CD4-positive, alpha-beta T cell treated with Interleukin-15 for 1 hour (primary cell): ENCODE results near the gene MPZL1.
A peak's percentile ranks its signal among the peaks of the same experiment; 100 is the strongest.

Experiments
- DNase-seq: peaks from one replicate; pipeline ENCODE4 v3.0.0-alpha.2; 2020

The MPZL1 gene

DNA sequence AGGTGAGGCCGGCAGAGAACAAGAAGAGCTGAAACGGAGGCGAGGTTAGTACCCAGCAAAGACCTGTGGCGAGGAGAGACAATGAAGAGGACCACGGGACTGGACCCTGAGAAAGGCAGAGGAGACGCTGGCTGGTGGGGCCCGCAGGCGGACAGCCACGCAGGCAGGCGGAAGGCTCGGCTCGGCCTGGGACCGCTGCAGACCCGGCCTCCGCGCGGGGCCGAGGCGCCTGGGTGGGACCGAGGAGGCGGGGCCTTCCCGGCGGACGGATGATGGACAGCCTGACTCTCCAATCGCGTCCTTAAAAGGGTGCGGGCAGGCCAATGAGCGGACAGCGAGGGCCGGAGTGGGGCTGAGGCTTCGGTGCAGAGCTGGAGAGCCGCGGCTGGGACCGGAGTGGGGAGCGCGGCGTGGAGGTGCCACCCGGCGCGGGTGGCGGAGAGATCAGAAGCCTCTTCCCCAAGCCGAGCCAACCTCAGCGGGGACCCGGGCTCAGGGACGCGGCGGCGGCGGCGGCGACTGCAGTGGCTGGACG lies at the start of gene MPZL1:
Gene MPZL1, plus strand, starts transcription at position 366 of the 535 bp plus-strand sequence. CDS start 170 bp downstream, outside the sequence.
- DNase-seq = peak; percentile 91

DNA sequence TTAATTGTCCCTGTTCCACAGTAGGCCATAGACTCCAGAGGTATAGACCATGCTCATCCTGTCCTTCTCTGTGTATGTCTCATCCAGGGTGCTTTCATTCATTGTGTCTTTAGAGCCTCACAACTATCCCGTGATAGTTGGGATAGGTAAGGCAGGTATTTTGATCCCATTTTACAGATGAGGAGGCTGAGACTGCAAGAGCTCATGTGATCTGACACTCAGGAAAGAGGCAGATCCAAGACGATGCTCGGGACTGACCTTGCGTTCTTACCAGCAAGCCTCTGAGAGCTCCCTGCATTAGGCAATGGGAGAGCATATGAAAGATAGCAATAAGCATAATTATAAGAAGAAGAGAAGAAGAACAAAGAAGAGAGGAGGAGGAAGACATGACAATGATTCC lies 49.0 kb upstream of the MPZL1 start:
- no peak for DNase-seq

DNA sequence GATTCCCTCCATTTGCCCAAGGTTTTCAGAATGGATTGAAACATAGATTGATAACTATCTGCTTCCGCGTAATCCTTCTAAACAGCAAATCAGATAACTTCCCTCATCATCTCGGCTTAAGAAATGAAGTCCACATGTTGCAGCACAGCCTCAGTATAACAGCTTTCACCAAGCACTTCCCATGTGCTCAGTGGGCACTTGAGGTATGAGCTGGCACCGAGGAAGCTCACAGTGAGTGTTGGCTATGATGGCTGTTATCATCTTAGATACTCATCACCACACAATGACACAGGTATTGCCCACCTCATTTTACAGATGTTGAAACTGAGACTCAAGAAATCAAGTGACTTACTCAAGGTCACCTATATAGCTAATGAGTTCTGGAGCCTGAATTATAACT lies 48.5 kb upstream of the MPZL1 start:
- DNase-seq = no peak

DNA sequence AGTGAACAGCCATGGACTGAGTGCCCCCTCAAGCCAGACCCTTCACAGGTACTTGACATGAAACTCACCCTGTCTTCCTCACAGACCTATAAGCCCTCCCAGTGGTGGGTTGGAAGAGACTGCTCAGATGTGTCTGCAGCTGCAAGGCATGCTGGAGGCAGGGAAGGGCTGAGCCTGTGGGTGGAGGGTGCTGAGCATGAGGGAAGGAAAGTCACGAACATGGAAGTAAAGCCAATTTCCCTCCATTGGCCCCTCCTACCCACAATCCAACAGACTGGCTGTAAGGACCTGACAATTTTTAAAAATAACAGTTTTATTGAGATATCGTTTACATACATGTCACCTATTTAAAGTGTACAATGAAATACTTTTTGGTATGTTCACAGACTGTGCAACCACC lies 47.6 kb upstream of the MPZL1 start:
- DNase-seq = no peak

DNA sequence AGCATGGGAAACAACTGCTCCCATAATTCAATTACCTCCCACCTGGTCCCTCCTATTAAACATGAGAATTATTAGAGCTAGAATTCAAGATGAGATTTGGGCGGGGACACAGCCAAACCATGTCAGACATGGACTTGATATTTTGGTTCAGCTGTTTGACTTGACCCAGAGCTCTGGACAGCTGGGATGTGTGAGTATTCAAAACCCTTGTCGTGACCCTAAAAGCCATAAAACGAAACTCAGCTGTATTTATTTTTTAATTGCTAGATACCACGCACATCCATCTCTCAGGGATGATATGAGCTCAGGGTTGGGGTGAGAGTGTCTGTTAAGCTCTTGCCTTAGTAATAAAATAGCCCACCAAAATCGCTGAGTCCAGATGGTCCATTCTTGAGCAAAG lies 46.3 kb upstream of the MPZL1 start:
- DNase-seq = no peak

DNA sequence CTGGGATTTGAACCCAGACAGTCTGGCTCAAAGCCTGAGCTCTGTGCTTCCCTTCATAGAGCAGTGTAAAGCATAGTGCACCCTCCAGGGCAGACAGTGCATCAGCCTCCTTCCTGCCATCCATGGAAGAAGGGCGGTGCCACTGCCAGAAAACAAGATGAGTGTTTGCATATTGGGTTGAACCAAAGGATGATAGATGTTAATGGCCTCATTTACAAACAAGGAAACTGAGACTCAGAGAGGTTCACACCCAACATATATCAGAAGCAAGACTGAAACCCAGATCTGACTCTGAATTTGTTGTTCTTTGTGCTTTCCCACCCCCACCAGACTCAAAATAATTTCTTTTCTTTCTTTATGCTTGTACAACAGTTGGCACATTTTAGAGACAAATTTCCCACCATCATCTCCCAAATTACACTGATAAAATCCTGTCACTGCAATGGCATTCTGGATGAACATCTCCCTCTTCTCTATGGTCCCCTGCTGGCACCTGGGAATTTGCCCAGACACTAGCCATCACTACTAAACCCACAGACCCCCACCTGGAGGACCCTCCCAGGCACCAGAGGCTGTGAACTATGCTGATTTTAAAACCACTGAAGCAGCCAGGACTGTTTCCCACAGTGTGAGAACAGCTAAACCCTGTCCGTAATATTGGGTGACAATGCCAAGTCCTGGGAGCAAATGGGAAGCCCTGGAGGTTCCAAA lies 45.4 kb upstream of the MPZL1 start:
- no peak for DNase-seq

DNA sequence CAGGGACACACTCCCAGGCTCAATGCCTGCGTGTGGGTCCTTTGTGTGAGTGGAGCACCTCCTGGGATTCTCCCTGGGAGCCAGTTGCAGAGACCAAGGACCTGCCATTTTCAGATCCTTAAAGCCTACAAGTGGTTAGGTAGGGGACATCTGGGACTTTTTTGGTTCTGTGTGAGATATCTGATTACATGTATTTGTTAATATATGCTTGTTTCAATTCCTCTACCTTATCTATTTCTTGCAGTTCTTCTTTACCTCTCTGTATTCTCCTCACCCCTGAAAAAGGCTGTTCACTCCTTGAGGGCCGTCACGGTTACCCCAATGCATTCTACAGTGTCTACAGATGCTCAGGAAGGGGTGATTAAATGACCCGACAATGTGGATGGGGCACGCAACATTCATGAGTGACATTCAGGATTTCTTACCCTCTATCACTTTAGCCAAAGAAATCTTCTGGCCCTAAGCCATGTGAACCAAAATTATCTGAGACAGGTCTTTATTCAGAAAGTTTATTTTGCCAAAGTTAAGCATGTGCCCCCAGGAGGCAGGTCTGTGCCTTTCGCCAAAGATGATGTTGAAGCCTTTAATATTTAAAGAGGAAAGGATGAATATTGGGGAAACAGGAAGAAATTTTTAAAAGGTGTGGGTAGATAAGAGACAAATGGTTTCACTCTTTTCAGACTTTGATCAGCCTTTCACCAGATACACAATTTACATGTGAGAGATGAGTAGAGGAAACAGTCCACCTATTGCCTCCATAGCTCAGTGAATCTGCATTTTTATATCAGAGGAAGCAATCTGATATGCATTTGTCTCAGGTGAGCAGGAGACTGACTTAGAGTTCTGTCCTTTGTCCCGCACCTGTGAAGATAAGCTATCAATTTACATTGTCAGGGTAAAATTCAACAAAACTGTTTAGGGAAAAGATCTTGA lies 44.6 kb upstream of the MPZL1 start:
- no peak for DNase-seq

DNA sequence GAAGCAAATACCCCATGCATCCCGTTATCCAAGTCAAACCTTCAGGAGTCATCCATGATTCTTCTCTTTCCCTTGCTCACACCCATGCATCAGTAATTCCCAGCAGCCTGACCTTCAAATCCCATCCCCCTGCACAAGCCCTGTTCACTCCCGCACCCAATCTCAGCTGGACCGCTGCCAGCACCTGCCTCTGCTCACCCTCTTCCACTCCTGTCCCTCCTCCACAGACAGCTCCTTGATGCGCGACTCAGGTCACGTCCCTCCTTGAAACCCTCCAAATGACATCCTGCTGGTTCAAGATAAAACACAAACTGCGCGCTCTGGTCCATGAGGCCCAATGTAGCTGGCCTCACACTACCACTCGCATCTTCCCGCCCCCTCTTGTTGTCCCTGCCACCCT lies 43.4 kb upstream of the MPZL1 start:
- no peak for DNase-seq

DNA sequence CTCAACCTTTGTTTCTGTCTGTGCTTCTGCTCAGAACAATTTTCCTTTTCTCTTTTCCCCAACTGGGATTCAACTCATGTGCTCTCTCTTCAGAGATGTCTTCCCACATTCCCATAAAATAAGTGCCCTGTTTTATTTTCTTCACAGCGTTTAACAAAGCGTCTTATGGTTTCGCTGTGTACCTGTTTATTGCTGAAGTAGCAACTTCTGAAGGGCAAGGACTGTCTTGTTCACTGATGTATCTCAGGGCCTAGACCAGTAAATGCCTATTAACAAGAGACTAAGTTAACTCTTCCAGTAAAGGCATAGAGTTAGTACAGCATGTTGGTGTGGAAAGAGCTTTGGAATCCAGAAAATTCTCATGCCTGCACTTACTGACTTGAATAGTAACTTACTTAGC lies 42.9 kb upstream of the MPZL1 start:
- no peak for DNase-seq

DNA sequence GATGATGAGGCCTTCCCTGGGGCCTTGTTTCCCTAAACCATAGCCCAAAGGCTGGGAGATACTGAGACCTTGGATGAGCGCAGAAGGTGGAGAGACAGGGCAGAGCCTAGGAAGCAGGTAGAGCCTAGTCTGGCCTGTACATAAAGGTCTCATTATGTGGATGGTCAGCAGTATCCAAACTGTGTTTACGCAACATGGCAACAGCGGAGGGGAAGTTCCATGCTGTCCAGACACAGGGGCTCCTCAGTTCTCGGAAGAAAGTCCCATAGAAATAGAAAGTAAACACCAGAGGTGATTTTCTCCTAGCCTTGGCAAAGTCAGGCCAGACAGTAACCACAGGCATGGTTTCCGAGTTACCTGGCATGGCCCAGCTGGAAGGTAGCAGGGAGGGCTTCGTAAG lies 42.1 kb upstream of the MPZL1 start:
- no peak for DNase-seq

DNA sequence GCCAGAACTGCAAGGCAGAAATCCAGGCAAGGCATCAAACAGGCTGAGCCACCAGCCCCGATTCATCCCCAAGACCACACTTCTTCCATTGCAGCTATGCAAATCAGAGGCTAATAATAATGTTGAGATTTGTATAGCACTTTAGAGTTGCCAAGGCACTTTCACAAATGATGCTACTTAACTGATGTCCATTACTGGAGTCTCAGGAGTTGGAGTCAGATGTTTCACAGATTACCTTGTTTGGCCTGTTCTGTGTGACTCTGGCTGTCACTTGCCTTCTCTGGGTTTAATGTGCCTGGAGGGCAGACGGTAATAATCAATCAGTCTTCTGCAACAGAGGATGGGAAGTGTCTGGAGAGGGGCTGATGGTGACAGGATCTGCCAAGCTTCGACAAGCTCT lies 40.8 kb upstream of the MPZL1 start:
- DNase-seq = no peak

DNA sequence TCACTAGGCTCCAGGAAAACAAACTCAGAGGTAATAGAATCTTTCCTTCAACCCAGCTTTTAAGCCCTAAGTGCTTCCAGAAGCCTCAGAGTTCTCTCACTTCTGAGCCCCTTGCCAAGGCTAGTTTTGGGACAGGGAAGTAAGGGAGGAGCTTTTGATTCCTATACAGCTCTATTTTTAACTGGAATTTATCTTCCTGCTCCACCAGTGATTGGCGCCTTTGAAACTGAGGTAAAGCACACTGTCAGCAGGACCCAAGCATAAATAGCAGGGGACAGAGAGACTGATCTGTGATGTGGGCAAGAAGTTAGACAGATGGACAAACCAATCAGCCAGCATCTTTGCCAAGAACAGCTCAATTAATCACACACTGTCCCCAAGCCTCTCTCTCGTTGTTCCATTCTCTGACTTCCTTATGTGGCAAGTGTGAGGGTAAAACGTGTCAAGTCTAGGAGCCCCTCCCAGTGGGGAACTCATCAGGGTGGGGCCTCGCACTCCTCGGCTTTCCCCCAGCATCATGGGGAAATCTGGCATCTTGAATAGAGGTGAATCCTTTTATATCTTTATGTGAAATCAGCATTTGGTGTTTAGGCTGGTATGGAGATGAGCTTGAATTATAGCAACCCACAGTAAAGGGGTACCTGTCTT lies 40.2 kb upstream of the MPZL1 start:
- no peak for DNase-seq

DNA sequence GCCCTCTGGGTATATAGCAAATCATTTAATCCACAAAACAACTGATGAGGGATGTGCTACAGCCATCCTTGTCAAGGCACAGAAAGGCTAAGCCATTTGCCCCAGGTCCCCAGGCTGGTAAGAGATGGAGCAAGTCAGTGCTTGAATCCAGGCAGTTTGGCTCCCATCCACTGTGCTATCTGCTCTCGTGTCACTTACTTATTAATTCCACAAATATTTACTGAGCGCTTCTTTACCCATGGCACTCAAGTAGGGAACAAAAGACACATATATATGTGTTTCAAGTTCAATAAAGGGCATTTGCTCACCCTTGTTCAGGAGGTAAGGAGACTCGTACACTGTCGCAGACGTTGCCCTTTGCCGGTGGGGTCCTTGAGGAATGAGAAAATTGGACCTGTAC lies 38.6 kb upstream of the MPZL1 start:
- DNase-seq = no peak

DNA sequence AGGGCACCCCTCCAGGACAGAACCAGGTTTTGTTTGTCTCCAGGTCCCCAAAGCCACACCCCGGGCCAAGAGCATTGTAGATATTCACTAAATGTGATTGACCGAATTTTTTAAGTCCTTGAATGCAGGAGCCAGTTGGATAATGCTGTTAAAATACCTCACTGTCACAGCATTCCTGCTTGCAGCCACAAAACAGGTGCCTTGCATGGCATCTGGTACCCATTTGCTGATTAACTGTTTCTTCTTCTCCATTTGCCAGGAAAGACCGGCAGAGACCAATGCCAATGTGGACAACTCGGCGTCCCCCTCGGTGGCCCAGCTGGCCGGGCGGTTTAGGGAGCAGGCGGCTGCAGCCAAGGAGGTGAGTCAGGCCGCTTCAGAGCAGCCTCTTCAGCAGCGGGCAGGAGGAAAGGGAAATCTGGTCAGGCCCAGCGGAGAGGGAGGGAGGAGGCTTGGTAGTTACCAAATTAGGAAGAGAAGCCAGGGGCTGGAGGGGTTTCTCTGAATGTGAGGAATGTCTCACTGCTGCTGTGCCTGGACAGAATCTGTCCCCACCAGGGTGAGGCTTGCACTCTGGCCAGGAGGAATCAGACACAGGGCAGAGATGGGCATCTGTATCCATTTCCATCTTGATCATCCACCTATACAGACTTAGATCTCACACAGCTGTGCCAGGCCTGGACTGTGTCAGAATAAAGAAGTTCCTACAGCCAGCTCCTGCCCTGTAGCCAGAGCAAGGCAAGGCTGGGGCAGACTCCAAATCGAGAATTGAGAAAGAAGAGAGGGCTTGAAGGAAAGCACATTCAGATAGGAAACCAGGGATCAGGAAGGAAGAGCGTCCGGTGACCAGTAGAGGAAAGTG lies 37.9 kb upstream of the MPZL1 start:
- no peak for DNase-seq

DNA sequence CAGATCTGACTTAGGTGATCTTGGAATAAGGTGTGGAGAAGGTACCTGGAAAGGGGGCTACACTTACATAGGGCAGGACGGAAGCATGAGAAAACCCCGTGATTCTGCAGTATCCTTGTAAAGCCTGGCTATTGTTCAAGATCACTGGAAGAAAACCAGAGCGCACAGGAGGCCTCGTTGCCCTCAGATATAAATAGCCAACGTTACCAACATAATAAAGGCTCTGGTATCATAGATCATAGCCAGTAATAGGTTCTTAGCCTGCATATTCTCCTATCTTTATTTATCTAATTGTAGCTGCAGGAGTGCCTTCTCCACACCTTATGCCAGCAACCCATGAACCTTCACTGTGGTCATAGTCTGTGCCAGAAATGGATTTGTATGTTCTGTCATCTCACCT lies 35.9 kb upstream of the MPZL1 start:
- no peak for DNase-seq

DNA sequence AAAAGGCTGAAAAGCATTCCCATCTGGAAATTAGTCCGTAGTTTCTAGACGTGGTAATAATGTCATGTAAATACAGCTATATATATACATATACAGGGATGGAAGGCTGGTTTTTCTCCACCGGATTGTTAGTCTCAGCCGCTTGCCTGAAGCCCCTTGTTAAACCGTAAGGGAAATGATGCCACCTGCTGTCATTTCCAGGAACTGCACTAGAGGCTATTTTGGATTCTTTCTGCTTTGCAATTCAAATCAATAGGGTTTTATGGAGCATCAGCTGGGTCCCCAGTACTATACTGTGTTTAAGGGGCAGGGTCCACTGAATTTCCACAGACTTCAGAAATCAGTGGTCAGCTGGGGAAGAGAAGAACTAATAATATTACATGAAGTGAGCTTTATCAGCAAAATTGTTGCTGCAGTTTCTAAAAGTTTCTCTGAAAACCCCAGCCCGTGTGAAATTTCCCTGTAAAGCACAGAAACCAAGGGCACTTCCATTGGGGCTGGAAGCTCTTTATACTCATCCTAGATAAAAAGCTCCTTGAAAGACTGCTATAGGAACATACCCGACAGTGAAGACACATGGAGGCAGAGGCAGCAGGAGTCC lies 33.8 kb upstream of the MPZL1 start:
- DNase-seq = peak; percentile 71

DNA sequence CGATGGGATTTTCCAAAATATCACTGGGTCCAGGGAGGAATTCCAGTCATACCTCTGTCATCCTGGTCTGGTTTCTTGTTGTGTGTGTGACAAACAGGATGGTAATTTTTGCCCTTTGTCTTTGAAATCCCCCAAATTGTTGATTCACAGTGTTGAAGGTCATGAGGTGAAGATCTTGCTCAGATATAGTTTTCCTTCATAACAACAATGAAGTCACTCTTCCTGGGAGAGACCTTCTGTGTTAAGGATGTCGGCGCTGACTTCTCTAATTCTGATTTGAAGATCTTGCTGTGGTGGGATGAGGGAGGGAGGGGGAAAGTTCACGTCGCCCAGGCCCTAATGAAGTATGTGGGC lies 32.2 kb upstream of the MPZL1 start:
- DNase-seq = no peak

DNA sequence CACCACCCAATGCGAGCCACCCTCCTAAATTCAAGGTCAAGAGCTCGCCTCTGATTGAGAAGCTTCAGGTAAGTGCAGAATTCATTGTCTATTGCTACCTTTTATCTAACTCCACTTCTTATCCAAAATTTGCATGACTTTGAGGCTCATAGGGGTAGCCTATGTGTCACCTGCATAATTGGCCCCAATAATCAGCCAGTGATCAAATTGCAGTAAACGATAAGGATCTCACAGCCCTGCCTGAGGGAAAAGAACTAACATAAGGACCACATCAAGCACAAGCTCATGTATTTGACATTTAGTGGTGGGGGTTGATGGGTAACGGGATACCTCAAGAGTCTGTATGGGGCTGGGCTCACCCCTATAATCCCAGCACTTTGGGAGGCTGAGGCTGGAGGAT lies 31.7 kb upstream of the MPZL1 start:
- no peak for DNase-seq

DNA sequence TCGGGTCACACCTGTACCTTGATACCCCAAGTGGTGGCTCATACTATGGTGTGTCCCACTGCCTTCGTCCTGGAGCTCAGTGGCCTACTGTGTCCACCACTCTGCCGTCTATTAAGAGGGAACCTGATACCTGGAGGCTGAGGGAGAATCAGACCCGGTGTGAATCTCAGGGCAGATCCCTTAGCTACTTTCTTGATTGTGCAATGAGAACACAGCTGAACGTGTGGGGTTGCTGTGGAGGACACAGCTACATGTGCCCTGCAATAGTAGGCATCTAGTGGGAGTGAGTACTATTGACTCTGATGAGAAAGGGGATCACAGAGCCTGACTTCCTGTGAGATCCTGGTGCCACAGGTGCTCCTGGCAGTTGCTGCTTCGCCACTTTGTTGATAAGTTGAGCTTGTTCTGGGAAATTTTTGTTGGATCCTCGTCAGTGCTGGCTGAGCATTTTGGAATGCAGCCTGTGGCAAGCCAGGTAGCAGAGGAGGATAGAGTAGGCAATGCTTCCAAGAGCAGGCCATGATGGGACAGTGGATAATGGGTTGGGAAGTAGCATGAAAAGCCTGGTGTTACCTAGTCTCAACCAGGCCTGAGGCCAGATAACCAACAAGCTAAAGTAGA lies 28.2 kb upstream of the MPZL1 start:
- DNase-seq = no peak

DNA sequence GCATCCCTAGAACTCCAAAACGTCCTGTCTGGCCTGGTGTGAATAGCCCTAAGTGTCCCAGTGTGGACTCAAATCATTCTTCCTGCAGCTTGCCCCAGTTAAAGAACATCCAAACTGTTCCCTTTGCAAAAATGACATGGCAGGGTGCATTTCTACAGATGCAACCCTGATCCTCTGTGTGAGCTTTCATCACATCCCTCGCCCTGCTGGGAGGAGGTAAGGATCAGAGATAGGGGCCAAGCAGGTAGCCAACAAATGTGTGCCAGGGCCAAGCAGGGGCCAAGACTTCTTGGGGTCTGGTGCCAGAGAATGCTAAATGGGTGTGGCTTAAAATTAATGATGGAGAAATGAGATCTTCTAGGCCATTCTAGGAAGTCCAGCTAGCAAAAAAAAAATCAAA lies 27.1 kb upstream of the MPZL1 start:
- no peak for DNase-seq

DNA sequence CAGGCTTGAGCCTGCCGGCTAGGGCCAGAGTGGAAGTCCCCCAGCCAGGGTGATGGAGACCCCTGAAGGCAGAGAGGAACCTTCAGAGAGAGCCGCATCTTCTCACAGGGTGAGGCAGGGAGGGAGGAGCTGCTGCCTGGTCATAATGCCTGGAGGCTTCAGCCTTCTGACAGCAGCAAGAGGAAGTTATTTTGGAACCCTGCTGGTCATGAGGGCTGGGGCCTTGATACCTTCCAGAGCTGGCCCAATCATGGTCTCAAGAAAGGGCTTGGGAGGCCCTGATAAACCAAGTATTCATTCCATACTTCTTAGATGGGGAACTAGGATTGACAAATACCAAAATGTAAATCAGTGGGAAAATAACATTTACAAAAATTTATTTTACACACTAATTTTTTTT lies 26.6 kb upstream of the MPZL1 start:
- no peak for DNase-seq
